ENCODE data around the gene LDLRAD4.

GRCh38 chr18:13216092-13216582 is 2.4 kb upstream of the LDLRAD4 start:
- TF ChIP-seq CTCF (conservative IDR thresholded peaks at IDR 0.05) (no peak; the same call in 1 of the 2 replicates), EZH2 (IDR thresholded peaks at IDR 0.05; ENCODE audit: low read depth) (no peak)

Data from PC-9 (cell line).